Transverse colon (tissue), 4 donors: ENCODE results near the gene ANO9.

Experiments used
- EP300 ChIP-seq: sonication (generic); formaldehyde crosslinking; IDR thresholded peaks from one replicate; pipeline ENCODE4 v1.6.1; 2017; ENCODE audit warnings: antibody characterized with exemption, low read depth
- POLR2A ChIP-seq: fragments of 450-650 bp; IDR thresholded peaks from one replicate; pipeline ENCODE4 v1.6.1; 2016; ENCODE audit warnings: antibody characterized with exemption, mild to moderate bottlenecking, moderate library complexity
- POLR2AphosphoS5 ChIP-seq, 3 donors: sonication (generic); formaldehyde crosslinking; IDR thresholded peaks; one replicate each; pipeline ENCODE4 v1.6.1; 2016; ENCODE audit warnings: antibody characterized with exemption in 3 of 3
- TF ChIP-seq, protein P1 (sequence below), 5 experiments: fragments of 200-600 bp in 3 of 5; fragments of 450-650 bp in 2 of 5; sonication (generic) in 3 of 5; IDR thresholded peaks; 1 replicate in 2 of 5; 2 replicates in 3 of 5; pipeline ENCODE4 v1.5.1; 2016 to 2017; ENCODE audit warnings: antibody characterized with exemption in 5 of 5, inconsistent platforms in 3 of 5, mild to moderate bottlenecking in 2 of 5, moderate library complexity in 1 of 5

DNA sequence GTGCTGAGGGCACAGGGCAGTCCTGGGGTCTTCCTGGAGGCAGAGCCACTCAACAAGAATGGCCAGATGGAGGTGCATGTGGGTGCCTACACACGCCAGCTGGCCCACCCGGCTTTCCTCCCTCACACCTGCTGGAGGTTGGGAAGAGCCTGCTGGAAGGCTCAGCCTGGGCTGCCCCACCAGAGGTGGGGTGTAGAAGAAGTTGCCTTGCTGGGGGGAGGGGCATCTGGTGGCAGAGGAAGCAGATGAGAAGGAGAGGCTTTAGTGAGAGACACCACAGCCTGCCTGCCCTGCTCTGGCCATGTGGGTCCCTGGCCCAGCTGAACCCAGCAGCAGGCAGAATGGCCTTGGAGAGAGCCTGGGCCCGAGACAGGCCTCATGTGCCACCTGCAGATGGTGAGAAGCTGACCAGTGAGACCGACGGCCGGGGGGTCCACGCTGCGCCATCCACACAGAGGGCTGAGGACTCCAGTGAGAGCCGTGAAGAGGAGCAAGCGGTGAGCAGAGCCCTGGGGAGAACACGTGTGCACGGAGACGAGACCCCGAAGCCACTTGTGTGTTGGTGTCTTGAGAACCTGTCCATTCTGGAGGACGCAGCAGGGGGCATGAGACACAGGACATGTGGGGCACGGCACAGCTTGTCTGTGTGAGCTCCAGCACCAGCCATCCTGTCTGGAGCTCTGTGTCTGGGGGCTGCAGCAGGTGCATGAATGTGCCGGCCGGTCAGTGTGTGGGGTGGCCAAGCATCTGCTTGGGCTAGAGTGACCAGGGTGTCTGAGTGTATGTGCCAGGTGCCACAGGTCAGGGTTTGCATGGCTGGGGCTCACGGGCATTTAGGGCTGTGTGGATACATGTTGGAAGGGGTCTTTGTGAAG lies 69.9 kb downstream of the ANO9 start:
- TF ChIP-seq, protein P1, sequence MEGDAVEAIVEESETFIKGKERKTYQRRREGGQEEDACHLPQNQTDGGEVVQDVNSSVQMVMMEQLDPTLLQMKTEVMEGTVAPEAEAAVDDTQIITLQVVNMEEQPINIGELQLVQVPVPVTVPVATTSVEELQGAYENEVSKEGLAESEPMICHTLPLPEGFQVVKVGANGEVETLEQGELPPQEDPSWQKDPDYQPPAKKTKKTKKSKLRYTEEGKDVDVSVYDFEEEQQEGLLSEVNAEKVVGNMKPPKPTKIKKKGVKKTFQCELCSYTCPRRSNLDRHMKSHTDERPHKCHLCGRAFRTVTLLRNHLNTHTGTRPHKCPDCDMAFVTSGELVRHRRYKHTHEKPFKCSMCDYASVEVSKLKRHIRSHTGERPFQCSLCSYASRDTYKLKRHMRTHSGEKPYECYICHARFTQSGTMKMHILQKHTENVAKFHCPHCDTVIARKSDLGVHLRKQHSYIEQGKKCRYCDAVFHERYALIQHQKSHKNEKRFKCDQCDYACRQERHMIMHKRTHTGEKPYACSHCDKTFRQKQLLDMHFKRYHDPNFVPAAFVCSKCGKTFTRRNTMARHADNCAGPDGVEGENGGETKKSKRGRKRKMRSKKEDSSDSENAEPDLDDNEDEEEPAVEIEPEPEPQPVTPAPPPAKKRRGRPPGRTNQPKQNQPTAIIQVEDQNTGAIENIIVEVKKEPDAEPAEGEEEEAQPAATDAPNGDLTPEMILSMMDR (IDR thresholded peaks at IDR 0.05), result no peak
- TF ChIP-seq EP300 (no peak), POLR2A (no peak), POLR2AphosphoS5 (IDR thresholded peaks at IDR 0.05) (no peak)
